Colonic mucosa (tissue), 4 donors: ENCODE results near the gene MED15. TPM values are rescaled to one million over a fixed set of nuclear protein-coding genes. Genes with fewer than 3 reads are reported as not detected.
A peak's percentile ranks its signal among the peaks of the same experiment; 100 is the strongest.
"Not testable (repeated sequence)": the region's sequence is repeated elsewhere in the genome, so short reads cannot be mapped to it uniquely, and the experiment has no call there.

Experiments used
- DNase-seq: peaks from one replicate; pipeline ENCODE4 v3.0.0-alpha.2; 2020
- H3K27ac ChIP-seq: fragments of 200-600 bp; one replicate; pipeline ENCODE4 v1.8.0; 2021
- H3K27me3 ChIP-seq: fragments of 200-600 bp; one replicate; pipeline ENCODE4 v1.8.0; 2021
- H3K36me3 ChIP-seq: fragments of 200-600 bp; one replicate; pipeline ENCODE4 v1.8.0; 2021
- H3K4me1 ChIP-seq: fragments of 200-600 bp; one replicate; pipeline ENCODE4 v1.8.0; 2021; ENCODE audit warnings: mild to moderate bottlenecking
- H3K4me3 ChIP-seq: fragments of 200-600 bp; one replicate; pipeline ENCODE4 v1.8.0; 2021
- H3K9ac ChIP-seq, 2 donors: one replicate each; pipeline ENCODE4 v1.7.0; 2013; ENCODE audit warnings: control low read depth in 2 of 2, low read depth in 2 of 2, low read length in 2 of 2
- H3K9me3 ChIP-seq: fragments of 200-600 bp; one replicate; pipeline ENCODE4 v1.8.0; 2021
- CTCF ChIP-seq: fragments of 200-600 bp; IDR thresholded peaks from one replicate; pipeline ENCODE4 v1.8.0; 2022; ENCODE audit warnings: antibody characterized with exemption, mild to moderate bottlenecking
- intact Hi-C: fragments of 100-400 bp; cut with DNase I; formaldehyde crosslinking; loops from one replicate; pipeline ENCODE4 v1.14.1; 2022
- total RNA-seq, 2 donors: library from RNA; stranded (reverse); fragmentation: NEBNext Ultra II Directional in 1 of 2; extraction: Animal tissue kit (Norgen Biotek cat#: 25700) in 1 of 2; gene quantifications; one replicate each; pipeline ENCODE4 v1.2.1, GENCODE V29; 2021
- donor health status: healthy.
- donor health status: DM: no; HTN: no; CAD: no.
- donor health status: DM: no; HTN: no; CAD: no.

MED15 gene
- total RNA-seq, 2 donors from 2014 or later: 93.1 to 102 TPM

DNA sequence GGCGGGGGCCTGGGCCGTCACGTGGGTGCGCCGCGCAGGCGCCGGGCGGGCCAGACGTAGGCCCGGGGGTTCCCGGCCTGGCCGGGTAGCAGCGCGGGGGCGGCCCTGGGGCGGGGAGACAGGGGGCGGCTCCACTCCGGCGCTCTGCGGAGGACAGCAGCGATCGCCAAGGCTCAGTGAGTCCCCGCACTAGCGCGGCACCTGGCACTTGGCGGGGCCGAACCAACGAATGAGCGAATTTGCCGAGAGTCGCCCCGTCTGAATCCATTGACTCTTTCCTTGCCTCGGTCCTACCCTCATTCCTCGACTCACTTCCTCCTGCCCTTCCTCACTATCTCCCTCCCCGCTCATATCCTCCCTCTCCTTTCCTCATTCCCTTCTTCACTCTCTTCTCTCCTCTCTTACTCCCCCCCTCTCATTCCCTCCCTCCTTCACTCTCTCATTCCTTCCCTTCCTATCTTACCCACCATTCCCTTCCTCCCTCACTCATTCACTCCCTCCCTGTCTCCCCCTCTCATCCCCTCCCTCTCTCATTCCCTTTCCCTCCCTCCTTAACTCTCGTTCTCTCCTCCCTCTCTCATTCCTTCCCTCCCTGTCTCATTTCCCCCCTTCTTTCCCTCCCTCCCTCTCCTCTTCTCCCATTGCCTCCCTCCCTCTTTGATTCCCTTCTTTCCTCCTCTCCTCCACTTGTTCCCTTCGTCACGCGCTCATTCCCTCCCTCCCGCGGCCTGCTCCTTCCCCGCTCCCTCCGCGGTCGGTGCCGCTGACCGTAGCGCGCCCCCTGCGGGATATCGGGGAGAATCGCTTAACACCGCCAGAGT lies 11.3 kb upstream of the MED15 start:
- H3K9me3 ChIP-seq: no peaks in the 10 kb centered on the region
- peak; percentile 90 for DNase-seq
- H3K9ac ChIP-seq: peak overlapping the region; percentile 89 to 97
- peak; percentile 82 for TF ChIP-seq CTCF
- H3K4me3 ChIP-seq: peak overlapping the region; percentile 60
- H3K36me3 ChIP-seq: no peaks in the 10 kb centered on the region
- intact Hi-C loops: loop anchor here (10.0 kb wide), 1 partner anchor 61 kb away; the partner anchor contains the start of gene SCARF2
- peak overlapping the region; percentile 96 for H3K27ac ChIP-seq
- no peaks in the 10 kb centered on the region for H3K27me3 ChIP-seq
- H3K4me1 ChIP-seq: no peaks in the 10 kb centered on the region

- Histone ChIP-seq H3K36me3 (no peaks in the 10 kb centered on the region), H3K9ac (no peak overlapping the region), H3K4me3 (no peak overlapping the region), H3K27me3 (no peaks in the 10 kb centered on the region), H3K4me1 (no peaks in the 10 kb centered on the region), H3K9me3 (no peaks in the 10 kb centered on the region), H3K27ac (no peak overlapping the region)
- intact Hi-C loops: loop anchor here (10.0 kb wide), 1 partner anchor 63 kb away; the partner anchor contains the start of gene SCARF2
- DNase-seq: no peak
- TF ChIP-seq CTCF: no peak
Observed at GRCh38 chr22:20497426-20497825, 10.0 kb upstream of the MED15 start.

GRCh38 chr22:20498913-20499312 lies 8.5 kb upstream of the MED15 start:
- intact Hi-C loops: loop anchor here (10.0 kb wide), 1 partner anchor 64 kb away; the partner anchor contains the start of gene SCARF2
- DNase-seq: no peak
- Histone ChIP-seq H3K9ac (no peak overlapping the region), H3K9me3 (no peaks in the 10 kb centered on the region), H3K4me3 (no peak overlapping the region), H3K4me1 (no peaks in the 10 kb centered on the region), H3K36me3 (no peaks in the 10 kb centered on the region), H3K27me3 (no peaks in the 10 kb centered on the region), H3K27ac (no peak overlapping the region)
- TF ChIP-seq CTCF: no peak

- Histone ChIP-seq H3K4me1 (no peaks in the 10 kb centered on the region), H3K27ac (no peak overlapping the region), H3K9me3 (no peaks in the 10 kb centered on the region), H3K27me3 (no peaks in the 10 kb centered on the region), H3K4me3 (no peak overlapping the region), H3K36me3 (no peaks in the 10 kb centered on the region), H3K9ac (no peak overlapping the region)
- no peak for DNase-seq
- TF ChIP-seq CTCF: no peak
- intact Hi-C loops: loop anchor here (10.0 kb wide), 1 partner anchor 65 kb away; the partner anchor contains the start of gene SCARF2
Observed at GRCh38 chr22:20499769-20500168, 7.6 kb upstream of the MED15 start.

DNA sequence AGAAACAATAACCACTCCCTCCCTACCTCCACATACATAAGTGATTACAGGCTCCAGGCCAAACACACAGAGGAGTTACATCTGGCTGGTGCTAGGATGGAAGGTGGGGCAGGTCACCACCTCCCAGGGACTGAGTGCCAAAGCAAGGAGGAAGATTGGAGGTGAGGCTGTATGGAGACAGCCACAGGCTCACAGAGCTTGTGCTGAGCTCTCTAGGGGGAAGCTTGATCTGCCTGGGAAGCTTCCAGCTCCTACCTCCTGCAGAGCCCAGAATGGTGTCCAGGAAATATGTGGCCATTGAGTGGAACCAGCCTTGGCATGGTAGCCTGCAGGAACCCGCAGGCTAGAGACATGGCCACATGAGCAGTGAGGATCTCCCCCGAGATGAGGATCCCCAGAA lies 3.6 kb upstream of the MED15 start:
- H3K4me1 ChIP-seq: no peaks in the 10 kb centered on the region

DNA sequence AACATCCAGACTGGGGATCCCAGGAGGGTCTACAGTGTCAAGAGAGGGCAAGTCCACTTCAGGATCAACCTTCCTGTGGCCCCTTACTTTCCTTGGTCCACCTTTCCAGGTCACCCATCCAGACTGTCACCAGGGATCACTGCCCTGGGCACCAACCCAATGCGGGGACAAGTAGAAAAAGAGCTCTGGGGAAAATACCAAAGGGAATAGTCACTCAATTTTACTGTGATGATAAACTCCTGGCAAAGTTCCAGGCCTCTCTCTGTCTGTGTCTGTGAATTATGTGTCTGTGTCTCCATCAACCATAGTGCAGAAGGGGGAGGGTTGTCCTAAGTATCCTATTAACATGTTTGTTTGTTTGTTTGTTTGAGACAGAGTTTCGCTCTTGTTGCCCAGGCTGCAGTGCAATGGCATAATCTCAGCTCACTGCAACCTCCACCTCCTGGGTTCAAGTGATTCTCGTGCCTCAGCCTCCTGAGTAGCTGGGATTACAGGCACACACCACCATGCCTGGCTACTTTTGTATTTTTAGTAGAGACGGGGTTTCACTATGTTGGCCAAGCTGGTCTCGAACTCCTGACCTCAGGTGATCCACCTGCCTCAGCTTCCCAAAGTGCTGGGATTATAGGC lies 3.0 kb upstream of the MED15 start:
- peak overlapping the region in 1 of 2 donors; percentile 78 for H3K9ac ChIP-seq
- H3K36me3 ChIP-seq, H3K27me3 ChIP-seq, H3K4me1 ChIP-seq, H3K4me3 ChIP-seq, intact Hi-C loops, H3K9me3 ChIP-seq: not testable (repeated sequence)
- peak; percentile 69 for DNase-seq
- peak overlapping the region; percentile 86 for H3K27ac ChIP-seq

More for the DNA sequence above, 3.6 kb upstream of the MED15 start:
- Histone ChIP-seq H3K9me3 (no peaks in the 10 kb centered on the region), H3K9ac (peak overlapping the region in 1 of 2 donors; percentile 78), H3K36me3 (no peaks in the 10 kb centered on the region), H3K27me3 (no peaks in the 10 kb centered on the region), H3K27ac (peak overlapping the region; percentile 86), H3K4me3 (no peak overlapping the region)
- intact Hi-C loops: no loop called here
- peak; percentile 81 for DNase-seq
- no peak for TF ChIP-seq CTCF
